ENCODE results near the gene PARP11.

Gene PARP11

GRCh38 chr12:3821441-3821840, 51.8 kb downstream of the PARP11 start:
- no peak for DNase-seq (ENCODE audit: low spot score)

- DNase-seq (ENCODE audit: low spot score), result no peak
These were observed 53.1 kb downstream of the PARP11 start for GRCh38 chr12:3820122-3820521.

- DNase-seq (ENCODE audit: low spot score), result no peak
These were observed 56.9 kb downstream of the PARP11 start for GRCh38 chr12:3816266-3816665.

- DNase-seq (ENCODE audit: low spot score), result no peak
These were observed 58.0 kb downstream of the PARP11 start for GRCh38 chr12:3815094-3815766.

- DNase-seq (ENCODE audit: low spot score), result no peak
These were observed 62.7 kb downstream of the PARP11 start for GRCh38 chr12:3810540-3810939.

- no peak for DNase-seq (ENCODE audit: low spot score)
These were observed 63.2 kb downstream of the PARP11 start for GRCh38 chr12:3810016-3810370.

- DNase-seq (ENCODE audit: low spot score), result no peak
These were observed 63.7 kb downstream of the PARP11 start for GRCh38 chr12:3809357-3810015.

- DNase-seq (ENCODE audit: low spot score), result no peak
These were observed 68.1 kb downstream of the PARP11 start for GRCh38 chr12:3805077-3805476.

GRCh38 chr12:3803865-3804472, 69.2 kb downstream of the PARP11 start:
- DNase-seq (ENCODE audit: low spot score), result peak; percentile 62

GRCh38 chr12:3802721-3803120, 70.5 kb downstream of the PARP11 start:
- no peak for DNase-seq (ENCODE audit: low spot score)

- no peak for DNase-seq (ENCODE audit: low spot score)
These were observed 75.6 kb downstream of the PARP11 start for GRCh38 chr12:3797531-3798048.

- no peak for DNase-seq (ENCODE audit: low spot score)
These were observed 77.6 kb downstream of the PARP11 start for GRCh38 chr12:3795492-3796133.

- DNase-seq (ENCODE audit: low spot score), result no peak
These were observed 78.1 kb downstream of the PARP11 start for GRCh38 chr12:3795066-3795465.

- no peak for DNase-seq (ENCODE audit: low spot score)
These were observed 80.4 kb downstream of the PARP11 start for GRCh38 chr12:3792623-3793288.

- DNase-seq (ENCODE audit: low spot score), result no peak
These were observed 81.8 kb downstream of the PARP11 start for GRCh38 chr12:3791256-3791874.

GRCh38 chr12:3790642-3791041, 82.6 kb downstream of the PARP11 start:
- no peak for DNase-seq (ENCODE audit: low spot score)

GRCh38 chr12:3789838-3790237, 83.4 kb downstream of the PARP11 start:
- DNase-seq (ENCODE audit: low spot score), result no peak

GRCh38 chr12:3777206-3777809, 95.9 kb downstream of the PARP11 start:
- no peak for DNase-seq (ENCODE audit: low spot score)

GRCh38 chr12:3775385-3776035, 97.7 kb downstream of the PARP11 start:
- no peak for DNase-seq (ENCODE audit: low spot score)

GRCh38 chr12:3772380-3772779, 100.8 kb downstream of the PARP11 start:
- DNase-seq (ENCODE audit: low spot score), result no peak

- no peak for DNase-seq (ENCODE audit: low spot score)
These were observed 101.3 kb downstream of the PARP11 start for GRCh38 chr12:3771853-3772252.

Data from hematopoietic multipotent progenitor cell treated with erythropoietin and hydrocortisone succinate and interleukin-3 and kit ligand, for 17 days (in vitro differentiated cells).